Endothelial cell of umbilical vein (primary cell): ENCODE measurements around the gene PM20D1. TPM values are rescaled to one million over a fixed set of nuclear protein-coding genes. Genes with fewer than 3 reads are reported as not detected.

ENCODE experiments used
- BruUV-seq: library from RNA; stranded (reverse); fragments of 400-500 nt; replicated peaks from 2 replicates; lab custom pipeline; 2021; lab: Mats Ljungman, UMichigan
- CTCF ChIA-PET: fragments of 300-600, 350-600 bp; sonication (Branson Sonifier 250); formaldehyde crosslinking; loops from one replicate; lab custom pipeline; 2021; ENCODE audit warnings: antibody characterized with exemption, inconsistent platforms; lab: Charles Lee
- POLR2A ChIA-PET: fragments of 300-600, 350-600 bp; sonication (Branson Sonifier 250); formaldehyde crosslinking; loops from one replicate; lab custom pipeline; 2021; ENCODE audit warnings: antibody characterized with exemption, inconsistent platforms; lab: Charles Lee
- DNase-seq: peaks from one replicate; pipeline ENCODE4 v3.0.0-alpha.2; 2011; ENCODE audit warnings: low read depth, low spot score
- FAIRE-seq: peaks from 2 replicates; lab custom pipeline; 2011; peaks lifted over from hg19 to GRCh38; lab: Jason Lieb, UNC
- H2AFZ ChIP-seq: 2 replicates; pipeline ENCODE4 v1.6.0; 2012; ENCODE audit warnings: low read depth, low read length, control low read depth, inconsistent platforms
- H3K27ac ChIP-seq: 2 replicates; pipeline ENCODE4 v1.5.1; 2011; ENCODE audit warnings: low read depth, mild to moderate bottlenecking, control low read depth, low read length, moderate library complexity; ENCODE audit not compliant: insufficient read depth
- H3K27me3 ChIP-seq, 2 experiments: 2 replicates each; pipeline versions ENCODE4 v1.6.0 to v1.6.1; 2011; ENCODE audit warnings: low read length in 2 of 2, mixed read lengths in 1 of 2; ENCODE audit not compliant: control insufficient read depth in 2 of 2, insufficient read depth in 2 of 2
- H3K36me3 ChIP-seq, 2 experiments: 2 replicates in 1 of 2; 3 replicates in 1 of 2; pipeline ENCODE4 v1.5.1; 2011; ENCODE audit warnings: low read length in 2 of 2, mild to moderate bottlenecking in 1 of 2, moderate library complexity in 1 of 2; ENCODE audit not compliant: control insufficient read depth in 2 of 2, insufficient read depth in 2 of 2; ENCODE audit errors: extremely low read depth in 1 of 2
- H3K4me1 ChIP-seq: 3 replicates; pipeline ENCODE4 v1.5.1; 2011; ENCODE audit warnings: mild to moderate bottlenecking, low read length; ENCODE audit not compliant: control insufficient read depth, insufficient read depth; ENCODE audit errors: extremely low read depth
- H3K4me2 ChIP-seq: 2 replicates; pipeline ENCODE4 v1.6.1; 2011; ENCODE audit warnings: low read length, control low read depth, mixed read lengths; ENCODE audit not compliant: insufficient read depth
- H3K4me3 ChIP-seq, 3 experiments: fragments of 200-600 bp in 1 of 3; sonication (generic), shearing (Covaris generic) in 1 of 3; replicated peaks in 1 of 3; 2 replicates each; pipeline ENCODE4 v1.5.1; 2011 to 2016; ENCODE audit warnings: control low read depth in 3 of 3, low read length in 3 of 3, mild to moderate bottlenecking in 2 of 3, inconsistent platforms in 1 of 3, low read depth in 1 of 3, moderate library complexity in 1 of 3; ENCODE audit not compliant: insufficient read depth in 1 of 3
- H3K79me2 ChIP-seq: 2 replicates; pipeline ENCODE4 v1.6.0; 2012; ENCODE audit warnings: low read length, inconsistent platforms; ENCODE audit not compliant: control insufficient read depth, insufficient read depth
- H3K9ac ChIP-seq: replicated peaks from 2 replicates; pipeline ENCODE3; 2011; ENCODE audit warnings: low read length, control low read depth; ENCODE audit not compliant: insufficient read depth; ENCODE audit errors: extremely low read depth
- H3K9me1 ChIP-seq: replicated peaks from 3 replicates; pipeline ENCODE4 v1.6.0; 2011; ENCODE audit warnings: mild to moderate bottlenecking, low read length; ENCODE audit not compliant: control insufficient read depth, insufficient read depth; ENCODE audit errors: extremely low read depth
- H3K9me3 ChIP-seq: replicated peaks from 2 replicates; pipeline ENCODE4 v1.5.1; 2012; ENCODE audit warnings: low read length, inconsistent platforms; ENCODE audit not compliant: control insufficient read depth, insufficient read depth
- H4K20me1 ChIP-seq: replicated peaks from 2 replicates; pipeline ENCODE3; 2011; ENCODE audit warnings: mild to moderate bottlenecking, low read length; ENCODE audit not compliant: control insufficient read depth, insufficient read depth; ENCODE audit errors: extremely low read depth
- CTCF ChIP-seq, 2 donors: IDR thresholded peaks; 1 replicate in 1 of 2; 2 replicates in 1 of 2; pipeline ENCODE4 v1.5.1; 2011; ENCODE audit warnings: low read length in 2 of 2, mild to moderate bottlenecking in 2 of 2, moderate library complexity in 2 of 2, control low read depth in 1 of 2, inconsistent platforms in 1 of 2, low read depth in 1 of 2; ENCODE audit not compliant: insufficient read depth in 1 of 2; ENCODE audit errors: extremely low read depth in 1 of 2
- EZH2 ChIP-seq: IDR thresholded peaks from 2 replicates; pipeline ENCODE4 v1.6.1; 2012; ENCODE audit warnings: borderline replicate concordance, low read depth, mild to moderate bottlenecking, moderate library complexity, low read length, inconsistent platforms; ENCODE audit not compliant: severe bottlenecking
- FOS ChIP-seq: IDR thresholded peaks from 2 replicates; pipeline ENCODE4 v1.6.1; 2011; ENCODE audit warnings: mild to moderate bottlenecking, low read length, moderate library complexity, borderline replicate concordance; ENCODE audit not compliant: insufficient read depth
- GATA2 ChIP-seq: IDR thresholded peaks from 2 replicates; pipeline ENCODE4 v1.7.0; 2011; ENCODE audit warnings: low read depth, mild to moderate bottlenecking, moderate library complexity, mixed read lengths, low read length; ENCODE audit not compliant: insufficient read length, insufficient read depth
- JUN ChIP-seq: IDR thresholded peaks from 2 replicates; pipeline ENCODE4 v1.6.1; 2011; ENCODE audit warnings: borderline replicate concordance, low read depth; ENCODE audit not compliant: insufficient read length, insufficient read depth
- MYC ChIP-seq: IDR thresholded peaks from one replicate; pipeline ENCODE4 v1.6.1; 2011; ENCODE audit warnings: mild to moderate bottlenecking, low read depth, low read length
- POLR2AphosphoS5 ChIP-seq: IDR thresholded peaks from 2 replicates; pipeline ENCODE4 v1.6.1; 2012; ENCODE audit warnings: low read depth, mild to moderate bottlenecking, control low read depth, low read length, moderate library complexity; ENCODE audit not compliant: insufficient read depth
- dilution Hi-C: fragments of 300-500 bp; cut with MboI; formaldehyde crosslinking; loops from one replicate; pipeline ENCODE4 v1.15.0; 2019; ENCODE audit warnings: low sequenced_read_pairs; ENCODE audit not compliant: extremely low pct_ligation_motif_present
- intact Hi-C: fragments of 100-400 bp; cut with micrococcal nuclease; formaldehyde crosslinking; loops from one replicate; pipeline ENCODE4 v1.10.0; 2022
- polyA plus RNA-seq, 4 experiments: library from polyadenylated mRNA; depleted of rRNA in 3 of 4; stranded (reverse) in 3 of 4; unstranded in 1 of 4; fragments of >200 nt; gene quantifications; 2 replicates each; pipeline versions ENCODE4 v1.2.1 to v1.2.3, GENCODE V29; 2011 to 2012; ENCODE audit warnings: missing spikeins in 1 of 4
- total RNA-seq: library from RNA; stranded (reverse); gene quantifications from 2 replicates; pipeline ENCODE4 v1.2.3, GENCODE V29; 2021

Gene PM20D1
- total and polyA plus RNA-seq, 2 donors (not counting 3 experiments of a cell fraction or from before 2014, with no cell fraction given) = 0.11 TPM; not detected in 1

GRCh38 chr1:205852969-205853368 lies 3.0 kb upstream of the PM20D1 start:
- no peaks in the 10 kb centered on the region for H4K20me1 ChIP-seq
- H3K9me1 ChIP-seq = no peaks in the 10 kb centered on the region
- peaks cover 0 to 11% of the 10 kb centered on the region in 2 experiments for H3K27me3 ChIP-seq
- ChIA-PET POLR2A (no interaction called here), CTCF (interaction anchor here (0.9 kb wide), 1 partner anchor 11 kb away, joined by 3 read pairs; no protein-coding TSS in a partner anchor)
- BruUV-seq = no TSS peak
- H3K4me1 ChIP-seq = no peaks in the 10 kb centered on the region
- dilution Hi-C loops (no loop called here), intact Hi-C loops (no loop called here)
- DNase-seq (no peak), FAIRE-seq (no peak)
- no peak overlapping the region for H3K4me2 ChIP-seq
- H3K4me3 ChIP-seq = no peak overlapping the region
- TF ChIP-seq FOS = no peak
- TF ChIP-seq CTCF (IDR thresholded peaks at IDR 0.05; ENCODE audit: extremely low read depth in 1 of 2, insufficient read depth in 1 of 2, low read depth in 1 of 2, low read length in 2 of 2) = no peak
- no peak for TF ChIP-seq POLR2AphosphoS5
- no peak for TF ChIP-seq GATA2
- no peak for TF ChIP-seq EZH2
- no peak for TF ChIP-seq MYC
- no peak for TF ChIP-seq JUN
- H2AFZ ChIP-seq = no peak overlapping the region
- no peak overlapping the region for H3K27ac ChIP-seq
- no peaks in the 10 kb centered on the region for H3K9me3 ChIP-seq
- no peaks in the 10 kb centered on the region for H3K36me3 ChIP-seq
- no peaks in the 10 kb centered on the region for H3K79me2 ChIP-seq
- no peak overlapping the region for H3K9ac ChIP-seq
